IMR-90 (cell line): Measurements from ENCODE around the gene BATF2. TPM values are rescaled to one million over a fixed set of nuclear protein-coding genes. Genes with fewer than 3 reads are reported as not detected.
"Not testable (repeated sequence)": the region's sequence is repeated elsewhere in the genome, so short reads cannot be mapped to it uniquely, and the experiment has no call there.

Experiments
- ATAC-seq: fragments of 200-7000 bp; cut with Tn5 transposase; 2 replicates; pipeline ENCODE4 v1.9.1; 2020; ENCODE audit warnings: low read depth, mild to moderate bottlenecking, moderate library complexity
- BruUV-seq: library from RNA; stranded (reverse); fragments of 400-500 nt; replicated peaks from 2 replicates; lab custom pipeline; 2021; lab: Mats Ljungman, UMichigan
- CTCF ChIA-PET: fragments of 300-600 bp; formaldehyde crosslinking; extraction: SDS; loops from one replicate; lab custom pipeline; 2021; ENCODE audit warnings: antibody characterized with exemption; lab: Yijun Ruan, JAX
- POLR2A ChIA-PET: fragments of 300-600 bp; sonication (Branson Sonifier 250); formaldehyde crosslinking; loops from one replicate; lab custom pipeline; 2022; ENCODE audit warnings: antibody characterized with exemption; ENCODE audit not compliant: unreplicated experiment; lab: Charles Lee
- DNase-seq: peaks from one replicate; pipeline ENCODE4 v3.0.0; 2013
- H2AFZ ChIP-seq: replicated peaks from 2 replicates; pipeline ENCODE3; 2013; ENCODE audit warnings: low read length, mild to moderate bottlenecking; ENCODE audit not compliant: poor library complexity
- H2AK5ac ChIP-seq: 2 replicates; pipeline ENCODE4 v1.6.1; 2013; ENCODE audit warnings: low read depth, low read length, inconsistent platforms
- H2AK9ac ChIP-seq: replicated peaks from 2 replicates; pipeline ENCODE3; 2013; ENCODE audit warnings: mild to moderate bottlenecking, low read depth, low read length, moderate library complexity; ENCODE audit not compliant: poor library complexity
- H2BK120ac ChIP-seq: 2 replicates; pipeline ENCODE4 v1.6.1; 2013; ENCODE audit warnings: low read depth, low read length, inconsistent platforms
- H2BK15ac ChIP-seq: 3 replicates; pipeline ENCODE4 v1.6.1; 2013; ENCODE audit warnings: low read depth, low read length, inconsistent platforms
- H2BK20ac ChIP-seq: 2 replicates; pipeline ENCODE4 v1.6.1; 2013; ENCODE audit warnings: low read depth, mild to moderate bottlenecking, inconsistent platforms, low read length, moderate library complexity
- H2BK5ac ChIP-seq: 2 replicates; pipeline ENCODE4 v1.6.1; 2013; ENCODE audit warnings: mild to moderate bottlenecking, low read depth, low read length, inconsistent platforms; ENCODE audit not compliant: poor library complexity, severe bottlenecking
- H3K14ac ChIP-seq: replicated peaks from 2 replicates; pipeline ENCODE4 v1.6.1; 2013; ENCODE audit warnings: low read depth, low read length, inconsistent platforms
- H3K18ac ChIP-seq: 2 replicates; pipeline ENCODE4 v1.6.1; 2013; ENCODE audit warnings: low read depth, low read length, control low read depth
- H3K23ac ChIP-seq: 2 replicates; pipeline ENCODE4 v1.6.1; 2013; ENCODE audit warnings: low read depth, low read length, inconsistent platforms
- H3K27ac ChIP-seq: 2 replicates; pipeline ENCODE4 v1.5.1; 2013; ENCODE audit warnings: mild to moderate bottlenecking, control low read depth, low read length; ENCODE audit not compliant: insufficient read depth
- H3K27me3 ChIP-seq: 2 replicates; pipeline ENCODE4 v1.6.1; 2013; ENCODE audit warnings: low read length; ENCODE audit not compliant: control insufficient read depth, insufficient read depth
- H3K36me3 ChIP-seq: 2 replicates; pipeline ENCODE4 v1.6.1; 2013; ENCODE audit warnings: low read length, mixed read lengths; ENCODE audit not compliant: control insufficient read depth, insufficient read depth
- H3K4ac ChIP-seq: 2 replicates; pipeline ENCODE4 v1.6.1; 2013; ENCODE audit warnings: low read depth, low read length, inconsistent platforms
- H3K4me1 ChIP-seq: 2 replicates; pipeline ENCODE4 v1.6.1; 2013; ENCODE audit warnings: low read length, mixed read lengths; ENCODE audit not compliant: control insufficient read depth, insufficient read depth
- H3K4me2 ChIP-seq: 2 replicates; pipeline ENCODE4 v1.6.1; 2013; ENCODE audit warnings: low read depth, mild to moderate bottlenecking, control low read depth, low read length, moderate library complexity
- H3K4me3 ChIP-seq: 2 replicates; pipeline ENCODE4 v1.5.1; 2013; ENCODE audit warnings: low read depth, mild to moderate bottlenecking, control low read depth, low read length, moderate library complexity; ENCODE audit not compliant: insufficient read depth
- H3K56ac ChIP-seq: 2 replicates; pipeline ENCODE4 v1.6.1; 2013; ENCODE audit warnings: low read length, inconsistent platforms; ENCODE audit not compliant: insufficient read depth; ENCODE audit errors: extremely low read depth
- H3K79me1 ChIP-seq, 2 experiments: 2 replicates each; pipeline ENCODE4 v1.6.1; 2013; ENCODE audit warnings: low read length in 2 of 2, inconsistent platforms in 1 of 2, low read depth in 1 of 2
- H3K9ac ChIP-seq: 2 replicates; pipeline ENCODE4 v1.6.1; 2013; ENCODE audit warnings: low read depth, low read length, control low read depth
- H3K9me1 ChIP-seq: 2 replicates; pipeline ENCODE4 v1.6.1; 2013; ENCODE audit warnings: low read length, inconsistent platforms; ENCODE audit not compliant: insufficient read depth
- H3K9me3 ChIP-seq: 2 replicates; pipeline ENCODE4 v1.6.1; 2013; ENCODE audit warnings: low read length; ENCODE audit not compliant: control insufficient read depth, insufficient read depth
- H4K20me1 ChIP-seq: 2 replicates; pipeline ENCODE4 v1.6.1; 2013; ENCODE audit warnings: low read length, inconsistent platforms; ENCODE audit not compliant: insufficient read depth
- H4K5ac ChIP-seq: 2 replicates; pipeline ENCODE4 v1.6.1; 2013; ENCODE audit warnings: mild to moderate bottlenecking, low read depth, low read length, control low read depth
- H4K8ac ChIP-seq, 2 experiments: 2 replicates each; pipeline ENCODE4 v1.6.1; 2013; ENCODE audit warnings: low read depth in 2 of 2, low read length in 2 of 2, control low read depth in 1 of 2, inconsistent platforms in 1 of 2
- H4K91ac ChIP-seq: 2 replicates; pipeline ENCODE4 v1.6.1; 2013; ENCODE audit warnings: low read depth, low read length, inconsistent platforms; ENCODE audit not compliant: insufficient read depth
- WGBS, 2 experiments: methylation state at CpG; one replicate each; pipeline versions ENCODE4 v1.1.5 to v1.1.7; 2013; ENCODE audit warnings: missing lambda C conversion rate in 2 of 2; ENCODE audit not compliant: insufficient read length in 1 of 2; ENCODE audit errors: extremely low coverage in 2 of 2; 5-methylcytosine and 5-hydroxymethylcytosine counted together
- dilution Hi-C: fragments of 300-500 bp; cut with HindIII; formaldehyde crosslinking; loops from one replicate; pipeline ENCODE4 v1.14.3; 2018; ENCODE audit warnings: low sequenced_read_pairs; ENCODE audit not compliant: unreplicated experiment
- in situ Hi-C: fragments of 300-500 bp; cut with MboI; formaldehyde crosslinking; loops from 3 replicates; pipeline ENCODE4 v1.14.3; 2019; ENCODE audit warnings: low sequenced_read_pairs, inconsistent platforms, mixed read lengths
- intact Hi-C: fragments of 100-400 bp; cut with micrococcal nuclease; formaldehyde crosslinking; loops from 2 replicates; pipeline ENCODE4 v1.10.0; 2022
- polyA plus RNA-seq, 3 experiments: library from polyadenylated mRNA; depleted of rRNA; stranded (reverse); fragments of >200 nt; gene quantifications; 2 replicates each; pipeline ENCODE4 v1.2.3, GENCODE V29; 2012; ENCODE audit warnings: low replicate concordance in 1 of 3
- total RNA-seq: library from RNA; depleted of rRNA; stranded (reverse); fragments of >200 nt; gene quantifications from 2 replicates; pipeline ENCODE4 v1.2.3, GENCODE V29; 2012

The BATF2 gene
- total and polyA plus RNA-seq, 2 of the 4 experiments (the other 2 are of a cell fraction): 0.36 to 1.2 TPM

GRCh38 chr11:65003968-65004367 lies 7.2 kb upstream of the BATF2 start:
- H3K18ac ChIP-seq, H3K9ac ChIP-seq, H3K4ac ChIP-seq, H2BK20ac ChIP-seq, H3K9me3 ChIP-seq, H4K91ac ChIP-seq, H3K56ac ChIP-seq, H3K14ac ChIP-seq, H4K5ac ChIP-seq, H3K23ac ChIP-seq, H2BK15ac ChIP-seq, ATAC-seq, H3K36me3 ChIP-seq, H3K79me1 ChIP-seq, H2BK5ac ChIP-seq, H3K4me2 ChIP-seq, BruUV-seq, CTCF ChIA-PET, H3K4me1 ChIP-seq, H2AFZ ChIP-seq, POLR2A ChIA-PET, DNase-seq, dilution Hi-C loops, H2AK9ac ChIP-seq, H3K27ac ChIP-seq, H3K4me3 ChIP-seq, H4K20me1 ChIP-seq, intact Hi-C loops, H3K27me3 ChIP-seq, H2BK120ac ChIP-seq, H4K8ac ChIP-seq, H2AK5ac ChIP-seq: not testable (repeated sequence)
- peaks cover 11% of the 10 kb centered on the region for H3K9me1 ChIP-seq
- 40% methylated on average over 1 of the region's 3 CpGs; no CpG with 5 or more reads in 1 of the 2 experiments for WGBS, 2 experiments
- in situ Hi-C loops: loop anchor here (10.0 kb wide), 1 partner anchor 159 kb away; the partner anchor contains the start of gene CDC42BPG
